H9 (cell line): ENCODE measurements around the gene STARD3NL. TPM values are rescaled to one million over a fixed set of nuclear protein-coding genes. Genes with fewer than 3 reads are reported as not detected.

Source experiments
- DNase-seq: peaks from one replicate; pipeline ENCODE4 v3.0.0-alpha.2; 2017
- H2AFZ ChIP-seq: one replicate; pipeline ENCODE4 v1.6.1; 2013; ENCODE audit warnings: mild to moderate bottlenecking, low read length, control low read depth, moderate library complexity
- H2AK5ac ChIP-seq: 2 replicates; pipeline ENCODE4 v1.6.1; 2013; ENCODE audit warnings: low read length, control low read depth, mixed read lengths; ENCODE audit not compliant: insufficient read length
- H2BK120ac ChIP-seq: one replicate; pipeline ENCODE4 v1.6.1; 2013; ENCODE audit warnings: low read depth, mild to moderate bottlenecking, low read length, control low read depth, inconsistent platforms; ENCODE audit not compliant: poor library complexity, severe bottlenecking
- H2BK12ac ChIP-seq: 2 replicates; pipeline ENCODE4 v1.6.1; 2013; ENCODE audit warnings: low read length, control low read depth, mixed read lengths, low read depth; ENCODE audit not compliant: insufficient read length
- H2BK15ac ChIP-seq: 2 replicates; pipeline ENCODE4 v1.6.1; 2013; ENCODE audit warnings: low read depth, low read length, control low read depth
- H2BK20ac ChIP-seq: one replicate; pipeline ENCODE4 v1.6.1; 2013; ENCODE audit warnings: low read depth, mild to moderate bottlenecking, low read length, control low read depth, inconsistent platforms; ENCODE audit not compliant: poor library complexity, severe bottlenecking
- H2BK5ac ChIP-seq: 2 replicates; pipeline ENCODE4 v1.6.1; 2013; ENCODE audit warnings: low read length, control low read depth, mixed read lengths; ENCODE audit not compliant: insufficient read length
- H3K14ac ChIP-seq: 2 replicates; pipeline ENCODE4 v1.6.1; 2013; ENCODE audit warnings: low read length, control low read depth; ENCODE audit not compliant: insufficient read depth
- H3K18ac ChIP-seq: 2 replicates; pipeline ENCODE4 v1.6.1; 2013; ENCODE audit warnings: low read depth, mild to moderate bottlenecking, mixed read lengths, low read length, control low read depth; ENCODE audit not compliant: insufficient read length
- H3K23ac ChIP-seq: 2 replicates; pipeline ENCODE4 v1.6.1; 2013; ENCODE audit warnings: low read length, control low read depth, mixed read lengths, low read depth; ENCODE audit not compliant: insufficient read length
- H3K23me2 ChIP-seq: 2 replicates; pipeline ENCODE4 v1.6.1; 2013; ENCODE audit warnings: low read depth, mild to moderate bottlenecking, mixed read lengths, low read length, control low read depth; ENCODE audit not compliant: insufficient read length, poor library complexity, severe bottlenecking
- H3K27ac ChIP-seq: 2 replicates; pipeline ENCODE4 v1.5.1; 2013; ENCODE audit warnings: low read length, control low read depth, mixed read lengths, low read depth; ENCODE audit not compliant: insufficient read length
- H3K27me3 ChIP-seq: 2 replicates; pipeline ENCODE4 v1.6.1; 2013; ENCODE audit warnings: low read length, control low read depth, inconsistent platforms; ENCODE audit not compliant: insufficient read depth
- H3K4ac ChIP-seq: 2 replicates; pipeline ENCODE4 v1.6.1; 2013; ENCODE audit warnings: low read depth, mild to moderate bottlenecking, control low read depth, inconsistent platforms, low read length, moderate library complexity
- H3K4me1 ChIP-seq: 2 replicates; pipeline ENCODE4 v1.6.1; 2013; ENCODE audit warnings: low read length, control low read depth, inconsistent platforms; ENCODE audit not compliant: insufficient read depth
- H3K4me2 ChIP-seq: 2 replicates; pipeline ENCODE4 v1.6.1; 2013; ENCODE audit warnings: low read length, control low read depth, mixed read lengths; ENCODE audit not compliant: insufficient read length, insufficient read depth
- H3K56ac ChIP-seq: 2 replicates; pipeline ENCODE4 v1.6.1; 2013; ENCODE audit warnings: low read depth, mild to moderate bottlenecking, mixed read lengths, low read length, control low read depth; ENCODE audit not compliant: insufficient read length
- H3K79me1 ChIP-seq: 2 replicates; pipeline ENCODE4 v1.6.1; 2013; ENCODE audit warnings: low read depth, mild to moderate bottlenecking, moderate library complexity, low read length, control low read depth, inconsistent platforms; ENCODE audit not compliant: insufficient read depth, poor library complexity, severe bottlenecking
- H3K79me2 ChIP-seq: 2 replicates; pipeline ENCODE4 v1.6.1; 2013; ENCODE audit warnings: low read length, control low read depth, inconsistent platforms; ENCODE audit not compliant: insufficient read depth
- H3K9ac ChIP-seq: 2 replicates; pipeline ENCODE4 v1.6.1; 2013; ENCODE audit warnings: low read length, control low read depth, mixed read lengths; ENCODE audit not compliant: insufficient read length; ENCODE audit errors: extremely low read depth
- H3K9me3 ChIP-seq: one replicate; pipeline ENCODE4 v1.6.1; 2013; ENCODE audit warnings: low read depth, low read length, inconsistent platforms; ENCODE audit not compliant: control insufficient read depth
- H3T11ph ChIP-seq: one replicate; pipeline ENCODE4 v1.6.1; 2013; ENCODE audit warnings: mild to moderate bottlenecking, low read length, control low read depth, inconsistent platforms
- H4K20me1 ChIP-seq: one replicate; pipeline ENCODE4 v1.6.1; 2013; ENCODE audit not compliant: control insufficient read depth, insufficient read length, insufficient read depth
- H4K5ac ChIP-seq: 2 replicates; pipeline ENCODE4 v1.6.1; 2013; ENCODE audit warnings: low read depth, mild to moderate bottlenecking, mixed read lengths, low read length, control low read depth; ENCODE audit not compliant: insufficient read length
- H4K8ac ChIP-seq: replicated peaks from 2 replicates; pipeline ENCODE4 v1.6.1; 2013; ENCODE audit warnings: low read length, control low read depth, mixed read lengths, low read depth; ENCODE audit not compliant: insufficient read length
- H4K91ac ChIP-seq: 2 replicates; pipeline ENCODE4 v1.6.1; 2013; ENCODE audit warnings: low read depth, mild to moderate bottlenecking, moderate library complexity, mixed read lengths, low read length, control low read depth; ENCODE audit not compliant: insufficient read length
- H3K27ac Mint-ChIP-seq, 3 experiments: 2 replicates in 2 of 3; 3 replicates in 1 of 3; pipeline ENCODE4 v1.8.0; 2020 to 2021; ENCODE audit warnings: mixed read lengths in 3 of 3, mild to moderate bottlenecking in 1 of 3, moderate library complexity in 1 of 3
- H3K27me3 Mint-ChIP-seq: 2 replicates; pipeline ENCODE4 v1.8.0; 2021; ENCODE audit warnings: low read depth, mild to moderate bottlenecking, moderate library complexity, mixed read lengths
- H3K36me3 Mint-ChIP-seq, 3 experiments: 2 replicates in 2 of 3; 3 replicates in 1 of 3; pipeline ENCODE4 v1.8.0; 2020 to 2021; ENCODE audit warnings: low read depth in 3 of 3, mixed read lengths in 3 of 3; ENCODE audit not compliant: insufficient read depth in 1 of 3
- H3K4me1 Mint-ChIP-seq, 2 experiments: 2 replicates each; pipeline ENCODE4 v1.8.0; 2020; ENCODE audit warnings: mixed read lengths in 2 of 2
- H3K4me3 Mint-ChIP-seq, 2 experiments: 2 replicates in 1 of 2; 3 replicates in 1 of 2; pipeline ENCODE4 v1.8.0; 2020 to 2021; ENCODE audit warnings: mild to moderate bottlenecking in 2 of 2, mixed read lengths in 2 of 2, moderate library complexity in 1 of 2
- H3K9me3 Mint-ChIP-seq, 2 experiments: 2 replicates in 1 of 2; 3 replicates in 1 of 2; pipeline ENCODE4 v1.8.0; 2020; ENCODE audit warnings: mild to moderate bottlenecking in 2 of 2, mixed read lengths in 2 of 2, moderate library complexity in 1 of 2
- CTCF ChIP-seq: fragments of 200-600 bp; sonication (generic); conservative IDR thresholded peaks from 3 replicates; pipeline ENCODE4 v1.8.0; 2021; ENCODE audit warnings: antibody characterized with exemption, mild to moderate bottlenecking
- WGBS: extraction: QIAGEN DNeasy Blood & Tissue Kit; methylation state at CpG from one replicate; pipeline ENCODE4 v1.1.7; 2013; ENCODE audit warnings: missing lambda C conversion rate, low lambda C conversion rate, mixed read lengths; ENCODE audit not compliant: insufficient read length; ENCODE audit errors: extremely low coverage; 5-methylcytosine and 5-hydroxymethylcytosine counted together
- total RNA-seq: library from RNA; stranded (reverse); gene quantifications from 2 replicates; pipeline ENCODE4 v1.2.1, GENCODE V29; 2021

The STARD3NL gene
- total RNA-seq, 1 experiment from 2014 or later = 36.5 TPM

DNA sequence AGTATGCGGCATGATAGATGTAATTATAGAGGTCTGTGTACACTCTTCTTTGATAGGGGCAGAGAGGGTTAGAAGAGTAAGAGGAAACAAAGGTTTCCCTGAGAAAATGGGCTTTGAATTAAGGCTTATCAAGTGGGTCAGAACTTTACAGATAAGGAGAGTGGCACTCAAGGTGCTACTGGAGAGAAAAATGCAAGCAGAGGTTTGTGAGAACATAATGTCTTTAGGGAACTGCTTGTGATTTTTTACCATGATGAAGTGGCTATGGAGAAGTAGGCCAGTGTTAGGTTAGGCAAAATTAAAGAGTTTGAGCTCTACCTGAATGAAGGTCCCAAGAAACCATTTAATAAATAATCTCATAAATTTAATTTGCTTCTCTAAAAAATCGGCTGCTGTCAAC, 14.3 kb downstream of the STARD3NL start:
- no CpG with 5 or more reads among the region's 2 CpGs for WGBS
- Mint-ChIP-seq H3K4me1 (peaks cover 23 to 36% of the 10 kb centered on the region in 2 experiments), H3K4me3 (no peak overlapping the region), H3K27me3 (no peaks in the 10 kb centered on the region), H3K27ac (peak overlapping the region in 1 of 3 experiments; percentile 14; a peak in 1 of 7 replicates), H3K36me3 (peaks cover 2 to 10% (median 9%) of the 10 kb centered on the region in 3 experiments; a peak in 5 of 7 replicates), H3K9me3 (peaks cover 0 to 8% of the 10 kb centered on the region in 2 experiments; a peak in 4 of 5 replicates)
- Histone ChIP-seq H3K4me1 (peaks cover 8% of the 10 kb centered on the region), H3K27ac (no peak overlapping the region), H3K23me2 (no peaks in the 10 kb centered on the region), H3K4ac (no peak overlapping the region), H2BK5ac (no peak overlapping the region), H2BK120ac (no peak overlapping the region), H3K9me3 (no peaks in the 10 kb centered on the region), H2BK20ac (no peak overlapping the region), H2BK15ac (no peak overlapping the region), H2BK12ac (no peak overlapping the region), H3K4me2 (no peak overlapping the region), H3K79me2 (0 out of 2 replicates have a peak, but pooled peaks cover 2% of the 10 kb centered on the region), H4K5ac (no peak overlapping the region), H3K18ac (no peak overlapping the region), H3K9ac (no peak overlapping the region), H2AFZ (no peak overlapping the region), H4K8ac (no peak overlapping the region), H4K91ac (no peak overlapping the region), H3K27me3 (no peaks in the 10 kb centered on the region), H3K14ac (no peak overlapping the region), H3K79me1 (peaks cover 3% of the 10 kb centered on the region), H3T11ph (no peak overlapping the region), H3K23ac (no peak overlapping the region), H3K56ac (no peak overlapping the region), H2AK5ac (no peak overlapping the region), H4K20me1 (no peaks in the 10 kb centered on the region)
- no peak for DNase-seq
- no peak for TF ChIP-seq CTCF
